Stimulated activated CD8-positive, alpha-beta memory T cell treated with anti-CD3 and anti-CD28 coated beads, Interleukin-15, amount 100 ng/mL, for 4 hours (primary cell): Measurements from ENCODE around the gene MED25.
A peak's percentile ranks its signal among the peaks of the same experiment; 100 is the strongest.

Experiments
- DNase-seq, 2 donors: peaks; one replicate each; pipeline ENCODE4 v3.0.0-alpha.2; 2020; ENCODE audit warnings: low read depth in 2 of 2

Gene MED25

GRCh38 chr19:49858088-49858985 lies 40.2 kb downstream of the MED25 start:
- no peak for DNase-seq

DNA sequence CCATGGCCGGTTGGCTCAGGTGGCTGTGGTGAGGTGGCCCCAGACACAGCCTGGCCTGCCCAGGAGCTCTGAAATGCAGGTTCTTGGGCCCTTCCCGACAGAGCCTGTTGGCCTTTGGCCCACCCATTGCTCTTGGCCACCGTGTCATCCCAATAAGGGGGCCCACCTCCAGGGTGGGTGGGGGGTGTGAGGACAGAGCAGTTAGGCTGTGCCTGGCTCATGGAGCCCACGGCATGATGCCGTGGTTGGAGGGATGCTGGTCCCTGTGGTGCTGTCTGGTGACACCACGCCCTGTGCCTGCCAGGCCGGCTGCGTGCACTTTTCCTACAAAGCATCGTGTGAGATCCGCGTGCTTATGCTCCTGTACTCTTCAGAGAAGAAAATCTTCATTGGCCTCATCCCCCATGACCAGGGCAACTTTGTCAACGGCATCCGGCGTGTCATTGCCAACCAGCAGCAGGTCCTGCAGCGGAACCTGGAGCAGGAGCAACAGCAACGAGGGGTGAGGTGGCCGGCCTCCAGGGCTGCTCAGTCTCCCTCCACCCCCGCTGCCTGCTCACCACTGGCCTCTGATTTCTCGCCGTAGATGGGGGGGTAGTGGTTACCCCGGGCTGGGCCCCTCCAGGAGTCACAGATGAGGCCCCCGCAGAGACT lies 41.7 kb downstream of the MED25 start:
- no peak for DNase-seq

DNA sequence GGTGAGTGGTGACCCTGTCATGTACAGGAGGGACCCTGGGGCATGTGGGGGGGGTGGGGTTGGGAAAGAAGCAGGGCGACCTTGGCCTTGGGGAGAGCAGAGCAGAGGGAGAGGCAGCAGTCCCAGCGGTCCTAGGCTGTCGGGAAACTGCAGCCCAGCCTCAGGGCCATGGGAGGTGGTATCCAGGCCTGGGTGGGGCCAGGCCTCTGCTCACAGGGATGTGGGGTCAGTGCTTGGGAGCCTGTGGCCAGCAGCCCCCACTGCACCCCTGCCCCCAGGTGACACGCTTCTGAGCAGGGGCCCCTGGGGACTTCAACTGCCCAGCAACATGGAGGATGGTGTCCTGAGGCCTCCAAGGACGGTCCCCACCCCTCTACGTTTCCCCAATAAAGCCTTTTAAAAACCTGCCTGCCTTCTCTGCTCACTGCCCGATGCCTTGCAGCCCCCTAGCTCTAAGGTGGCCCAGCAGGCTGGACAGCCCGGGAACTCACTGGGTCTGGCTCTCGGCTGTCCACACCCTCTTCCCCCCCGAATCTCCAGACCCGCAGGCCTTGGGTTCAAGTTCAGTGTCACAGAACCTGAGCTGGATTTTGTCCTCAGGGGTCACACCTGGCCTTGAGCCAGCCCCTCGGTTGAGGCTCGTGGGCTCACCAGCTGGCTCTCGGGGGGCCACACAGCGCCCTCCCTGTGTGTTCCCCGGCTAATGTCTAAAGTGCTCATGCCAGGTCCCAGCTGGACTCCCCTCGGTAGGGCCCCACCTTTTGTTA lies 42.4 kb downstream of the MED25 start:
- no peak for DNase-seq

GRCh38 chr19:49861107-49861506 lies 43.0 kb downstream of the MED25 start:
- no peak for DNase-seq

GRCh38 chr19:49861541-49862378 lies 43.7 kb downstream of the MED25 start:
- DNase-seq, result no peak

DNA sequence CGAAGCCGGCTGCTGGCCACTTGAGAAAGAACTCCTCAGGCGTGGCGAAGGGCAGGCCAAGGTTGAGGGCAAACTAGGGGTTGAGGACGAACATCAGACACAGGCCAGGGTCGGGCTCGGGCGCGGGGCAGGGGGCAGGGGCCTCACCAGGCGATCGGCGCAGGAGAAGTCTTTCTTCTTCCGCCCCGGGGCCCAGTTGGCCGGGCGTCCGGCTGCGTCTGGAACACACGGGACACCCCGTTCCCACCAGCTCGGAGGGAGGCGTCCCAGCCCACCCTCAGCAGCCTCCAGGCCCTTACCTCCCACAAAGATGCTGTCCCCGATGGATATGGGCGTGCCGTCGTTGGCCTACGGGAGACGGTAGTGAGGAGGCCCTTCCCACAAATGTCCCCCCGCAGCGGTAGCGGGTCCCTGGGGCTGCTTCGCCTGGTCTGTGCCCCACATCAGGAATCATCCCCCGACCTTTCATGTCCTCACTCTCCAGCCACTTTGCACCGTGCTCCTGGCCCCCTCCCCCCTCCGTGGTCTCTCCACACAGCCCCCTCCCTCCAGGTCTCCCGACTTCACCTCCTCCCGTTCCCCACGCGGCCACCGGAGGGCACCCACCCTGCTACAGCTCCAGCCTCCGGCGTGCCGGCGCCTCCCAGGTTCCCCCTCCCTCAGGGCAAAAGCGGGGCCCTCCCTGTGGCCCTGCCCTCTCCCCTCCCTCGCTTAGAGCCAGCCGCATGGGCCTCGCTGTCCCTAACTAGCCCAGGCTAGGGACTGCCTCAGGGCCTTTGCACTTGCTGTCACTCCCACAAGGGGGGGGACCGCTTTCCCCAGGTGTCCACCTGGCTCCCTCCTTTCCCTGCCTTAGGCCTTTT lies 44.5 kb downstream of the MED25 start:
- DNase-seq, result no peak

DNA sequence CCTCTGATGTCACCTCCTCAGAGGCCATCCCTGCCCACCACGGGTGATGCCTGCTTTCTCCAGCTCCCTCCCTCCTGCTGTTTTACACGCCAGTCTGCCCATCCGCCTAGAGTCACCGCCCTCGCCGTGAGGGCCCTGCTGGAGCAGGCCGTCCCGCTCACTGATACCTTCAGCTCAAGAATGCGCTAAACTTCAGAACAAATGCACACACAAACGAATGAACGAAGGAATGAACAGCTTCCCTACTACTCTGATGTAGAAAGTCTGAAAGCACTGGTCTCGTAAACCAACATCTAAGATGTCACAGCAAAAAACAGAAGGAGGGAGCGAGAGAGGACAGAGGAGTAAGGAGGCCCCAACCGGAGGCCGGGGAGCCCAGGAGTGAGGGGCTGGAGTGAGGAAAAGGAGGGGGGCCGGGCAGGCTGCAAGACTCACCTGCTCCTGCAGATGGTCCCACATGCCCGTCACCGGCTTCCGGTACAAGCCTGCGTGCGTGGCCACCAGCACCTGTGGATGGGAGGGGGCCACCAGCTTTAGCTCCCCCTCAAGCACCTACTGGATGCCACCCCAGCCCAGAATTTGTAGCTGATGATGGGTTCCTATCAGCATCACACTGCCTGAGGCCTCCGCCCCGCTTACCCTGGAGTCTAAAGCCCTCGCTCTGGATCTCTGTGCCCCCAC lies 45.3 kb downstream of the MED25 start:
- no peak for DNase-seq

GRCh38 chr19:49863935-49864320 lies 45.8 kb downstream of the MED25 start:
- DNase-seq, result no peak

- DNase-seq, result no peak
Observed at GRCh38 chr19:49864890-49865289, 46.8 kb downstream of the MED25 start.

DNA sequence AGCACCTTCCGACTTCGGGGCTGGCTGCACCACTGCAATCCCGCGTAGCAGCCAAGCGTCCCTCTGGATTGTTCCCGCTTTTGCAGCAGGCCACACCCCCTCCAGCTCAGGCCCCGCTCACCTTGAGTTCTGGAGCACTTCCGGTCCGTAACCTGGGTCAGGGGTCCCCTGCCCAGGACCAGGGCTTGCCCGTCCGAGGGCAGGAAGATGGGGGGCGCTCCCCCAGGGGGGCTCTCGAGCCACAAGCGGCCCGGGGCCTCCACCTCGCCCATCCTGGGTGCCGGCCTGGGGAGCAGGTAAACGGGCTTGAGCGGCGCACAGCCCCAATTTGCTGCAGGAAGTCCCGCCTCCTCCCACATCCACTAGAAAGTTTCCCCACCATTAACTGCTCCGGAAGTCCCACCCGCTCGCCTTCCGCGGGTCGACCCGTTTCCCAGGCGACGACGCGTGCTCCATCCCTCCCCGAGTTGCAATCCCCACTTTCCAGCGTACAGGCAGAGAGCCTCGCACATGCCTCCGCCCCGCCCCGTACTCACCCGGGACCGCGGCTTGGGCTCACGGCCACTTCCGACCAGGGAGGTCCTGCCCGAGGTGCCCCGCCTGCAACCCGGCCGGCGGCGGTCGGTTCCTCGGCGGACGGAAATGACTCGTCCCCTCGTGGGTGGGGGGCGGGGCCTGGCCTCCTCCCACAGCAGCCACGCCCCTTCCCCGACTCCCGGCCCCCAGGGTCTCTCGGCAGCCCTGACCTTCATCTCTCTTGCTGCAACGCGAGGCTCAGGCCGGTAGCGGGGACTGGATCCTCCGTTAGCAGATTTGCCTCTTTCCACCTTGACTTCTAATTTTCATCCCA lies 49.1 kb downstream of the MED25 start, which contains the start of gene PNKP:
PNKP (minus strand) TSS at position 644 of the 850 bp plus-strand sequence; CDS start at position 272, 372 bp downstream.
- DNase-seq, result peak; percentile 79 to 86

DNA sequence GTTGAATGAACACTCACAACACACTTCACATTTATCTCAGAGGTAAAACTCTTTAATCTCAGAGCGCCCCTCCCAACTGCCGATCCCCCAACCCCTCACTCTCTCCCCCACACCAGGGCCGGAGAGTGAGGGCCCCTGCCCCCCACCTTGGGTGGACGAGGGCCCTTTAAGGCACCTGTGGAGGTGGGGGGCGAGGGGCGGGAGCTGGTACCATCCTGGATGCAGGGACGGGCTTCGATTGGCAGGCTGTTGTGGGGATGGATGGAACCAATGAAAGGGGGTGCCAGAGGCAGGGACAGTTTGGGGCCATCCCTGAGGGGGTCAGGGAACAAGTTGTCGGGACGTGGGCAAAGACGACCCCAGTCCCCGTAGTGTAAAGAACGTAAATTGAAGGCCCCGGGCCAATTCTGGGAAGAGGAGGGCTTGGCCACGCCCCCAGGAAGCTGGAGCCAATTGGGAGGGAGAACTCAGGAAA lies 51.0 kb downstream of the MED25 start:
- peak in 1 of 2 donors; percentile 30 for DNase-seq

DNA sequence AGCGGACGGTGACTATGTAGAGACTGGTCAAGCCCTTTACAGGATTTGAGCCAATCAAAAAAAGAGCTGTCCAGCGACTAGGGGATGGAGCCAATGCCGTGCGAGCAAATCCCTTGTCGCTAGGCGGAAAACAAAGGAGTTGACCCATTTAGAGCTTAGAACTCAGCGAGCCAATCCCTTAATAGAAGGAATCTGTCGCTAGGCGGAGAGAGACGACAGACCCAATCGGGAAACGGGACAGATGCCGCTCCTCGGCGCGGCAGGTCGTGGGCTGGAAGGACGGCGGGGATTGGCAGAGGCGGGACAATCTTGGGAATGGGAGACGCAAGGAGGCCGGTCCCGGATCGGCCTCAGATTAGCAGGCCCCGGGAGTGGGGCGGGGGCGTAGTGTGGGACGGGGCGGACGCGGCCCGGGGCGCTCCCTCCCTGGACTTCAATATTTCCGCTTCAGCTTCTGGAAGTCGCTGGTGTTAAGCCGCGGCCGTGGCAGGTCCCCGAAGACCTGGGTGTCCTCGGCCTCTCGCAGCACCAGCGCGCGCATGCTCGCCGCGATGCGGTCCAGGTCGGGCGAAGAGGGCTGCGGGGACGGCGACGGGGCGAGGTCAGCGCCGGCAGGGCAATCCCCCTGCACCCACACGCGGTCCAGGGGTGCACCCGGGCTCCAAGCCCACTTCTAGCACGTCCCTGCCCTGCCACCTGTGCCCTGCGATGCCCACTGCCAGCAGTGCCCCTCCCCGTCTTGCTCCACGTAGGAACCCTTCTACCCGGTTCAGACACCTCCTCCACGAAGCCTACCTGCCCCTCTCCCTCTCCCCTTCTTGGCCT lies 51.6 kb downstream of the MED25 start:
- DNase-seq, result peak; percentile 72 to 80

GRCh38 chr19:49870309-49870901 lies 52.3 kb downstream of the MED25 start:
- DNase-seq, result no peak

GRCh38 chr19:49871349-49871985 lies 53.4 kb downstream of the MED25 start:
- no peak for DNase-seq

DNA sequence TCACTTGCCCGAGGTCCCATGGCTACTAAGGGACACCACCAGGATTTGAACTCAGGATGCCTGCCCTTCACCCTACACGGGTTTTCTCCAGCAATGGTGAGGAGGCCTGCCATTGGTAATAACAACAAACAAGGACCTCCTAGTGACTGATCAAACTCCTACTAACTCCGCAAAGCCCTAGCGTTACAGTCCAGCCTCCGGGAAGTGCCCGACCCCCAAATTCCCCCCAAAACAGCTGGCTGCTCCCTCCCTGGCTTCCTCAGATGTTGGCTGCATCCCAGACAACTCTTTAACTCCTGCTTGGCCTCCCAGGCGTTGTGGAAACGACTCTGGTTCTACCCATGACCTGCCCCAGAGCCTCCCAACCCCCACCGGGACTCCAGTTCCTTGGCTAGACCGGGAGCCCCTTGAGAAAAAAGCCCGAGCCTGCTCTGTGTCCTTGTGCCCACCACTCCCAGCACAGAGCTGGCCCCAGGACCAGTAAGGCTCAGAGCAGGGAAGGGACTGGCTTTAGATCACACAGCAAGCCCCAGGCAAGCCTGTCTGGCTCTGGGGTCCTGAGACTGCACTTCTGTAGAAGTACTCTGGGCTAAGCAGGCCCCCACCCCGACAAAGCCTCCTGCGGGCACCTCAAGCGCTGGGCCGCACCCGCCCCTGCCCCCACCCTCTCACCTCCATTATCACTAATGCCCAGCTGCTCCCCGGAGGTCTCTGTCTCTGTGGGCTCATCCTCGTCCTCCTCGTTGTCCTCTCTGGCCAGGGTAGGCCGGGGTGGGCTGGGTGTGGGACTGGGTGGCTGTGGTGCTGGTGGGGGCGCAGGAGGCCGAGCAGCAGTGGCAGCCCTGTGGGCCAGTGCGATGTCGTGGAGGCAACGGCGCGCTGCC lies 54.4 kb downstream of the MED25 start:
- DNase-seq, result no peak

DNA sequence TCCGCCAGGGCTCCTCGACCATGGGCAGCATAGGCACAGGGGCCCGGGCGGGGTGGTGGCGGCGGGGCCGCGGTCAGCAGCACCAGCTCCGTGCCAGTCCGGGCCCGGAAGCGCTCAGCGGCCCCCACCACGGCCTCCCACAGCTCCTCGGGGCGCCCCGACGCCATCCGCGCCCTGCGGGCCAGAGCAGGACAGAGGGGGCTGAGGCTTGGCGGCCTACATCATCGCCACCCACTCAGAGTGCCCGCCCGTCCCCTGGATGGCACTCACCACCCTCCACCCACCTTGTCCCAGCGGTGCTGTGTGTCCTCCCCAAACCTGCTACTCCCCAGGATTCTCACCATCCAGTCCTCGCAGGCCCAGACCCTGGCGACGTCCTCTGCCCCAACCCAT lies 55.0 kb downstream of the MED25 start:
- DNase-seq, result no peak
